ENCODE results near the gene BRD9. TPM values are rescaled to one million over a fixed set of nuclear protein-coding genes. Genes with fewer than 3 reads are reported as not detected.
"Not testable (repeated sequence)": the region's sequence is repeated elsewhere in the genome, so short reads cannot be mapped to it uniquely, and the experiment has no call there.

BRD9 gene
- total RNA-seq, 3 donors from 2014 or later = 60.9 to 67.7 (median 64.6) TPM

DNA sequence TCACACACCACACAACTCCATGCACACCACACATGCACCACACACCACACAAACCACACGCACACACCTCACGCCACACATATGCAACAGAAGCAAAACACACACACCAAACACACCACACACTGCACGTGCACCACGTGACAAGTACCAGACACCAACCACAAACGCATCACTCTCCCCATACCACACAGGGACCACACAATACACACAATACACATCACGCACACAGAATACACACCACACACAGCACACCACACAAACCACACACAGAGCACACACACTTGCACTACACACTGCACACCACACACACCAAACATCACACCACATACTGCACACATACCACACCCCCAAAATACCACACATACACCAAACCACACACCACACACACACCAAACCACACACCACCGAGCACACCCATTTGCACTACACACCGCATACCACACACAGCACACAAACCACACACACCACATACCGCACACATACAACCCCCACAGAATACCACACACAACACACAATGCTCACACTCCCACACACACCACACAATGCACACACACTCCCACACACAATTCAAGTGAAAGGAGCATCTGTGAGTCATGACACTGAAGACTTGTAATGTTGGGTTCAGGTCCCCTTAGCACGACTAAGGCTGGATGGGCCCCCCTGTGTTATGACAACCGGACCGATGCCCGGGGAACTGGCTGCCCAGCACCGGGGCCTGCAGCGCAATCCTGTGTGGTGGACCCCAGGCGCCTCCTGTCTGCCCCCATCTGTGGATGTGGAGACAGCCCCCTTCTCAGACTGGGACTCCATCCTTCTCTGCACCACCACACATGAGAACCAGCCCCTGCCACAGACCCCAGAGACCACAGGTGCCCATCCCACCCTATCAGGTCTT, 35.8 kb downstream of the BRD9 start:
- Mint-ChIP-seq H3K9me3 (no peaks in the 10 kb centered on the region), H3K4me1 (ENCODE audit: low read depth) (no peaks in the 10 kb centered on the region), H3K4me3 (no peak overlapping the region), H3K36me3 (ENCODE audit: insufficient read depth) (no peaks in the 10 kb centered on the region), H3K27me3 (ENCODE audit: low read depth) (peaks cover 6% of the 10 kb centered on the region)
- ATAC-seq (peak; percentile 31 to 39), DNase-seq (no peak)

DNA sequence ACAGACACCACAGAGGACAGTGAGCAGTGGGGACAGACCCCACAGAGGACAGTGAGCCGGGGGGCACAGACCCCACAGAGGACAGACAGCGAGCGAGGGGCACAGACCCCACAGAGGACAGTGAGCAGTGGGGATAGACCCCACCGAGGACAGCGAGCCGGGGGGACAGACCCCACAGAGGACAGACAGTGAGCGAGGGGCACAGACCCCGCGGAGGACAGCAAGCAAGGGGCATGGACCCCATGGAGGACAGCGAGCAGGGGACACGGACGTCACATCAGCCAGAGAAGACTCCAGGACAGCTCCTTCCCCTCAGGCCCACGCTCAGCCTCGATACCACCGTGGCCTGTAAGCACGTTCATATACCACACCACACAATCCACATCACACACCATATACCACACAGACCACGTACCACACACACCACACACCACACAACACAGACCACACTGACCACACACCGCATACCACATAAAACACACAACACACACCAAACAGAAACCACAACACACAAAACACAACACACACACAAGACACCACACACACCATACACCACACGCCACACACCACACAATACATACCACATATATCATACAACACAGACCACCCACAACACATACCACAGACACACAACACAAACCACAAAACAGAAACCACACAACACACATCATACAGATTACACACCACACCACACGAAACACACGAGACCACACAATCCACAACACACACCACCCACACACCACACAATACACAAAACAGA, 36.6 kb downstream of the BRD9 start:
- ATAC-seq (peak; percentile 11 to 18), DNase-seq (no peak)
- H3K36me3 Mint-ChIP-seq (ENCODE audit: insufficient read depth) = no peaks in the 10 kb centered on the region
- peaks cover 7% of the 10 kb centered on the region for H3K27me3 Mint-ChIP-seq (ENCODE audit: low read depth)
- no peaks in the 10 kb centered on the region for H3K9me3 Mint-ChIP-seq
- no peaks in the 10 kb centered on the region for H3K4me1 Mint-ChIP-seq (ENCODE audit: low read depth)
- no peak overlapping the region for H3K4me3 Mint-ChIP-seq

- Mint-ChIP-seq H3K36me3 (ENCODE audit: insufficient read depth) (no peaks in the 10 kb centered on the region), H3K9me3 (no peaks in the 10 kb centered on the region), H3K27me3 (ENCODE audit: low read depth) (peaks cover 7% of the 10 kb centered on the region), H3K4me3 (no peak overlapping the region), H3K4me1 (ENCODE audit: low read depth) (no peaks in the 10 kb centered on the region)
- ATAC-seq (no peak), DNase-seq (no peak)
Observed at GRCh38 chr5:854966-855743, 37.4 kb downstream of the BRD9 start.

DNA sequence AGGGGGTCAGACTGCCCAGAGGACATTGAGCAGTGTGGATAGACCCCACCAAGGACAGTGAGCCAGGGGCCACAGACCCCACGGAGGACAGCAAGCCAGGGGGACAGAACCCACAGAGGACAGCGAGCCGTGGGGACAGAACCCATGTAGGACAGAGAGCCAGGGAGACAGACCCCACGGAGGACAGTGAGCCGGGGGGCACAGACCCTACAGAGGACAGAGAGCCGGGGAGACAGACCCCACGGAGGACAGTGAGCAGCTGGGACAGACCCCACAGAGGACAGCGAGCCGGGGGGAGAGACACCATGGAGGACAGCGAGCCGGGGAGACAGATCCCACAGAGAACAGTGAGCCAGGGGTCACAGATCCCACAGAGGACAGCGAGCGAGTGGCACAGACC, 38.4 kb downstream of the BRD9 start:
- H3K9me3 Mint-ChIP-seq = no peaks in the 10 kb centered on the region
- H3K4me3 Mint-ChIP-seq = no peak overlapping the region
- DNase-seq (no peak), ATAC-seq (no peak)
- H3K36me3 Mint-ChIP-seq (ENCODE audit: insufficient read depth) = no peaks in the 10 kb centered on the region
- peaks cover 7% of the 10 kb centered on the region for H3K27me3 Mint-ChIP-seq (ENCODE audit: low read depth)
- H3K4me1 Mint-ChIP-seq (ENCODE audit: low read depth) = no peaks in the 10 kb centered on the region

- not testable (repeated sequence) for ATAC-seq
Observed at GRCh38 chr5:853416-854090, 39.0 kb downstream of the BRD9 start.

DNA sequence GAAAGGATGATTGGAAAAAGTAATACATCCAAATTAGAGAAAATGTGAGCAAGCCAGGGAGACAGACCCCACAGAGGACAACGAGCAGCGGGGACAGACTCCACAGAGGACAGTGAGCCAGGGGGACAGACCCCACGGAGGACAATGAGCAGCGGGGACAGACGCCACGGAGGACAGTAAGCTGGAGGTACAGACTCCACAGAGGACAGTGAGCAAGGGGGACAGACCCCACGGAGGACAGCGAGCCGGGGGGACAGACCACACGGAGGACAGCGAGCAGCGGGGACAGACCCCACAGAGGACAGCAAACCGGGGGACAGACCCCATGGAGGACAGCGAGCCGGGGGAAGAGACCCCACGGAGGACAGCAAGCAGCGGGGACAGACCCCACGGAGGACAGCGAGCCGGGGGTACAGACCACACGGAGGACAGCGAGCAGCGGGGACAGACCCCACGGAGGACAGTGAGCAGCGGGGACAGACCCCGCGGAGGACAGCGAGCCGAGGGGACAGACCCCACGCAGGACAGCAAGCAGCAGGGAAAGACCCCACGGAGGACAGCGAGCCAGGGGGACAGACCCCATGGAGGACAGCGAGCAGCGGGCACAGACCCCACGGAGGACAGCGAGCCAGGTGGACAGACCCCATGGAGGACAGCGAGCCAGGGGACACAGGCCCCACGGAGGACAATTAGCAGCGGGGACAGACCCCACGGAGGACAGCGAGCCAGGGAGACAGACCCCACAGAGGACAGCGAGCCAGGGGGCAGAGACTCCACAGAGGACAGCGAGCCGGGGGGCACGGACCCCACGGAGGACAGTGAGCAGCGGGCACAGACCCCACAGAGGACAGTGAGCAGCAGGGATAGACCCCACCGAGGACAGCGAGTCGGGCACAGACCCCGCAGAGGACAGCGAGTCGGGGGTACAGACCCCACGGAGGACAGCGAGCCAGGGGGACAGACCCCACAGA, 39.9 kb downstream of the BRD9 start:
- DNase-seq (no peak), ATAC-seq (no peak)
- no peaks in the 10 kb centered on the region for H3K36me3 Mint-ChIP-seq (ENCODE audit: insufficient read depth)
- no peaks in the 10 kb centered on the region for H3K4me1 Mint-ChIP-seq (ENCODE audit: low read depth)
- peaks cover 7% of the 10 kb centered on the region for H3K27me3 Mint-ChIP-seq (ENCODE audit: low read depth)
- no peak overlapping the region for H3K4me3 Mint-ChIP-seq
- H3K9me3 Mint-ChIP-seq = no peaks in the 10 kb centered on the region

More at GRCh38 chr5:853416-854090, 39.0 kb downstream of the BRD9 start:
- H3K4me3 Mint-ChIP-seq; DNase-seq; H3K27me3 Mint-ChIP-seq (ENCODE audit: low read depth); H3K4me1 Mint-ChIP-seq (ENCODE audit: low read depth); H3K9me3 Mint-ChIP-seq; H3K36me3 Mint-ChIP-seq (ENCODE audit: insufficient read depth): not testable (repeated sequence)

DNA sequence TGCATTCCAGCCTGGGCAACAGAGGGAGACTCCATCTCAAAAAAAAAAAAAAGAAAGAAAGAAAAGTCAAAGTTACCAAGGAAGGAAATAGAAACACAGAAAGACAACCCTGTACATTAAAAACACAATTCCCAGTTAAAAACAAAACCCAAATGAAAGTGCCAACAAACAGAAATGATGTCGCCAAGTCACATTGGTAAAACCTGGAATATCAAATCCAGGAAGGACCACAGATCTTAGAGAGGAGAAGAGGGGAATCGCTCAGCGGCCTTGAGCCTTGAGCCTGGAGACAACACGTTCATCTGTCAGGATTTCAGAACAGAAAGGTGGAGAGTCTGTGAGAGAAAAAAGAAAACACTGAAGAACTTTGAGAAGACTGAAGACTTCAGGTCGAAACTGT, 40.6 kb downstream of the BRD9 start:
- no peak overlapping the region for H3K4me3 Mint-ChIP-seq
- DNase-seq (no peak), ATAC-seq (no peak)
- H3K27me3 Mint-ChIP-seq (ENCODE audit: low read depth) = peaks cover 7% of the 10 kb centered on the region
- H3K9me3 Mint-ChIP-seq = no peaks in the 10 kb centered on the region
- no peaks in the 10 kb centered on the region for H3K4me1 Mint-ChIP-seq (ENCODE audit: low read depth)
- no peaks in the 10 kb centered on the region for H3K36me3 Mint-ChIP-seq (ENCODE audit: insufficient read depth)

DNA sequence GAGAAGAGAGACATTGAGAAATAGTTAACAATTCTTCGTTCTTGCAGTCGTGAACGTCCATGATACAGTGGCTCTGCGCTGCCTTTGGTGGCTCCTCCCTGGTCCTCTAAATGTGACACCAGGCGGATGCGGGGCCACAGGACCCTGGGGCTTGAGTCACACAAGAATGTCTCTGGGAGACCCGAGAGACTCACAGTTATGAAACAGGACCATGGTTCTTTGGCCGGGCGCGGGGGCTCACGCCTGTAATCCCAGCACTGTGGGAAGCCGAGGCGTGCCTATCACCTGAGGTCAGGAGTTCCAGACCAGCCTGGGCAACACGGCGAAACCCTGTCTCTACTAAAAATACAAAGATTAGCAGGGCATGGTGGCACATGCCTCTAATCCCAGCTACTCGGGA, 41.0 kb downstream of the BRD9 start:
- Mint-ChIP-seq H3K27me3 (ENCODE audit: low read depth) (peaks cover 7% of the 10 kb centered on the region), H3K36me3 (ENCODE audit: insufficient read depth) (no peaks in the 10 kb centered on the region)

DNA sequence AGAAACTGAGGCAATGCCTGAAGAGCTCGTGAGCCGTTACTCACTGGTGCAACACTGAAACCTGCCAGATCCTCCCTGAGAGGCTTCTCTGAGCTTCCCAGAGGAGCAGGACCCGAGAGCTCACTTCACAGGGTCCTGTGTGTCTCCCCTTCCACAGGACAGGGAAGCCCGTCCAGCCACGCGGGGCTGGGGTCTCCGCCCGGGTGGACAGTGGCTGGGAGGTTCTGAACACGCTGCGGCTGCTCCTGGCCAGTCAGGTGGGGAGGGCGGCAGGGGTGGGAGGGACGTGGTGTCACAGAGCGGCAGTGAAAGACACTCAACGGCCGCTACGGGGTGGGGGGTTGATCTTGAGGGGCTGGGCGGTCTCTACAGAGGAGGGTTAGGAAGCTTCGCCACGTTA, 41.5 kb downstream of the BRD9 start:
- Mint-ChIP-seq H3K4me3 (no peak overlapping the region), H3K4me1 (ENCODE audit: low read depth) (peaks cover 4% of the 10 kb centered on the region), H3K36me3 (ENCODE audit: insufficient read depth) (no peaks in the 10 kb centered on the region), H3K9me3 (no peaks in the 10 kb centered on the region), H3K27me3 (ENCODE audit: low read depth) (peaks cover 7% of the 10 kb centered on the region)
- DNase-seq (no peak), ATAC-seq (no peak)

More for the DNA sequence above, 41.0 kb downstream of the BRD9 start:
- ATAC-seq (no peak), DNase-seq (no peak)
- Mint-ChIP-seq H3K4me1 (ENCODE audit: low read depth) (peaks cover 3% of the 10 kb centered on the region), H3K4me3 (no peak overlapping the region), H3K9me3 (no peaks in the 10 kb centered on the region)

DNA sequence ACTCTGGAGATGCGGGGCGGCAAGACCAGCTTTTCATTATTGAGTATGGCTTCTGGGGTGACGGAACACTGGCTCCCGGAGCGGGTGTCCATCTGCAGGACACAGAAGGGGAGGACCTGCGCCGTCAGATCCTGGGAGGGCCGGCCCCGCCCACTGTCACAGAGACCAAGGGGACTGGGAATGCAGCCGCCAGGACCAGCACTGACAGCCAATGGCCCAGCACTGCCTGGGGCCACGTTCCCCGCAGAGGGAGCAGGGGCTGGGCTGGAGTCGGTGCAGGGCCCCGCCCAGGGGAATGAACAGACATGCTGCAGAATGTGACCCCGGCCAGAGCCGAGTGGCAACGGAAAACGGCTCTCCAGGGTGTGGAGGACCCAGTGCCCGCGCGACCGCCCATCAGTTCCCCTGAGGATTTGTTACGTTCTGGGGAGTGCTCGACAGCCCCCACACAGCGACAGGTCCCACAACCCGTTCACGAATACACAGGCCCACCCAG, 42.0 kb downstream of the BRD9 start, which contains the start of gene ZDHHC11:
TSS of gene ZDHHC11 (minus strand) at position 476 of the 496 bp plus-strand sequence. CDS start at position 92, 384 bp downstream.
- peaks cover 4% of the 10 kb centered on the region for H3K4me1 Mint-ChIP-seq (ENCODE audit: low read depth)
- no peaks in the 10 kb centered on the region for H3K9me3 Mint-ChIP-seq
- no peaks in the 10 kb centered on the region for H3K36me3 Mint-ChIP-seq (ENCODE audit: insufficient read depth)
- ATAC-seq (no peak), DNase-seq (no peak)
- no peak within 1 kb of the TSS for H3K4me3 Mint-ChIP-seq
- peaks cover 7% of the 10 kb centered on the region for H3K27me3 Mint-ChIP-seq (ENCODE audit: low read depth)

DNA sequence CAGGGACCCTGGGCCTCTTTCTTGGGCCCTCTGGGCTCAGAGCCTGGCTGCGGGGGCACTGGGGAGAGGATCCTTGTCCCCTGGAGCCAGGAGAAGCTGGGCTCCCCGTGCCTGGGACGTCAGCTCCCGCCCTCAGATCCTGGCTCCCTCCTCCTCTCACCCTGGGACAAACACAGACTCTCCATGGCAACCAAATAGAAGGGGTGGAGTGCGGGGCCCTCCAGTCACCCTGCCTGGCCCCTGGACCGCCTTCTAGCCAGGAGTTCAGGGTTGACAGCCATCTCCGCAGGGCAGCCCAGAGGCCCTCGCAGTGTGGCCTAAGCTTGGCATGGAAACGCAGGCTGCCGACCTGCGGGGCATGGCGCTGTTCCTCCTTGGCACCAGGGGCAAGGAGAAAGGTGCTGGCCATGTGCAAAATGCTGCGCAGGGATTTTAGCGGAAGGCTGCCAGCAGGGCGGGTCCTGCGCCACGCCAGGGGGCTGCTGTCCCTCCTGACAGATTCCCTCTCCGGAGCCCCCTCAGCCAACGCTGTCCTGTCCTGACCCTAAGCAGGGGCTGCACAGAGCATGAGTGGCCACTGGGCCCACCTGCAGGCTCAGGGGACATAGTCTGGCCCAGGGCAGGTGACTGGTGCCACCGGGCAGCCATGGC, 42.8 kb downstream of the BRD9 start:
- Mint-ChIP-seq H3K9me3 (no peaks in the 10 kb centered on the region), H3K36me3 (ENCODE audit: insufficient read depth) (no peaks in the 10 kb centered on the region), H3K4me3 (no peak overlapping the region), H3K4me1 (ENCODE audit: low read depth) (peaks cover 4% of the 10 kb centered on the region), H3K27me3 (ENCODE audit: low read depth) (peaks cover 7% of the 10 kb centered on the region)
- no peak for ATAC-seq
- no peak for DNase-seq

DNA sequence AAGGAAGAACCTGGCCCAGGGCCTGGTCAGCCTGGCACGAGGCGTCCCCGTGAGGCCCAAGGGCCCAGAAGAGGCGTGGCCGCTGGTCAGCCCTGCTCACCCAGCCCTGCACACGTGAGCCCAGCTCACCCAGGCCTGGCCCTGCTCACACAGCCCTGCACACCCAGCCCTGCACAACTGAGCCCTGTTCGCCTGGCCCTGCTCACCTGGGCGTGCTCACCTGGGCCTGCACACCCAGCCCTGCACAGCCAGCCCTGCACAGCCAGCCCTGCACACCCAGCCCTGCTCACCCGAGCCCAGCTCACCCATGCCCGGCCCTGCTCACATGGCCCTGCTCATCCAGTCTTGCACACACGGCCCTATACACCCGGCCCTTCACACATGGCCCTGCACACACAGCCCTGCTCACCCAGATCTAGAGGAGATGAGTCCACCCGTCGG, 43.9 kb downstream of the BRD9 start:
- peaks cover 4% of the 10 kb centered on the region for H3K4me1 Mint-ChIP-seq (ENCODE audit: low read depth)
- DNase-seq (no peak), ATAC-seq (no peak)
- no peak overlapping the region for H3K4me3 Mint-ChIP-seq
- H3K27me3 Mint-ChIP-seq (ENCODE audit: low read depth) = peaks cover 7% of the 10 kb centered on the region
- H3K9me3 Mint-ChIP-seq = no peaks in the 10 kb centered on the region
- H3K36me3 Mint-ChIP-seq (ENCODE audit: insufficient read depth) = no peaks in the 10 kb centered on the region
